Measurements from ENCODE around the gene PARVB.

DNA sequence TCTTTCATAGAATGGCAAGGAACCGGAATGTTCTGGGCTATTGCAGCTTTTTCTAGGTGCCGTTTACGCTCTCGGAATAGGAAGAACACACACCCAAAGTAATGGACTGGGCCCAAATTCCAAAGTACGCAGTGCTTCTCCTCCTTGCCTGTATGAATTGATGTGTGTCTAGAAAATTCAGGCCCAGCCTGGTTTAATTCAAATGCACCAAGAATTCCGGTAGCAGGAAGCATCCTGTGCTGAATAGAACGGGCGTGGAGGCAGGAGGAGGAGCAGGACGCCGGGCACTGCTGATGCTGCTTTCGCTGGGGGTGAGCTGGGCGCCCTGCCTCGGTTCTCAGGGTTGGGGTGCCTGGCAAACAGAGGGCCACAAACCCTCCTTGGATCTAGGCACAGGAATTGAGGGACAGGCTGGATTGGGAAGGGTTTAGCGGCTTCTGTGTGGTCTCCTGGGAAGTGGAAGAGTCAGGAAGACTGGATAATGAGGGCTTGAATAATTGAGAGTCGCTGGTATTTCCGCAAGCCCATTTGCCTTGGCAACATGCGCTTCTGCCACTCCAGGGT lies 2.0 kb downstream of the PARVB start:
- TF ChIP-seq CTCF (IDR thresholded peaks at IDR 0.05): no peak
- TF ChIP-seq POLR2A (IDR thresholded peaks at IDR 0.05): no peak
- TF ChIP-seq EP300 (IDR thresholded peaks at IDR 0.05): no peak
